SKM-1 treated with dmso at 0.1 percent for 144 hours (cell line): Measurements from ENCODE around the gene SPINK1.
"Not testable (repeated sequence)": the region's sequence is repeated elsewhere in the genome, so short reads cannot be mapped to it uniquely, and the experiment has no call there.

Experiments
- DNase-seq: peaks from one replicate; lab custom pipeline; 2025; ENCODE audit not compliant: unreplicated experiment; lab: John Stamatoyannopoulos, UW

SPINK1 gene

DNA sequence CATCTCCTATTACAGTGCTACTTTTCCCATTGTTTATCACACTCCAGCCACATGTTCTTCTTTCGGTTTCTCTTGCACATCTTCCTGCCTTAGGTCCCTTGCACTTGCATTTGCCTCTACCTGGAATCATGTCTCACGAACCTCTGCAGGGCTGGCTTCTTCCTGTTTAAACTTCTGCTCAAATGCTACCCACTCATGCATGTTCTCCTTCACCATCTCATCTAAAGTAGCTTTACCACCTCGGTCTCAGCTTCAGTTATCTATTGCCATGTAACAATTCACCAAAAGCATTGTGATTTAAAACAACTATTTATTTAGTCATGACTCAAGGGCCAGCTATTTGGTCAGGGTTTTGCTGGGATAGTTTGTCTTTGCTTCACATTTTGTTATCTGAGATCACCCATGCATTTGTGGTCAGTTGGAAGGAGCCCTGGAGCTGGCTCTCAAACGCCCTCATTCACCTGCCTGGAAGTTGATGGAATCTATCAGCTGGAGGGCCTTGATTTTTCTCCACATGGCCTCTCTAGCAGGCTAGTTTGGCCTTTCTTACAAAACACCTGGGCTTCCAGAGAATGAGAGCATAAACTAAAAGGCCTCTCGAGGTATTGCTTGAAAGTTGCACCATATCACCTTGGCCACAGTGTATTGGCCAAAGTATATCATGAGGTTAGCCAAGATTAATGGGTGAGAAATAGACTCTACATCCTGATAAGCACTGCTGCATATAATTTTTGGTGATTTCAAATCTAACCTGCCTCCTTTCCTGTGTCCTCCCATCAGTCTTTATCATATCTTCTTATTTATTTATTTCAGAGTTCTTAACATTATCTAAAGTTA, 21.4 kb downstream of the SPINK1 start:
- no peak for DNase-seq

DNA sequence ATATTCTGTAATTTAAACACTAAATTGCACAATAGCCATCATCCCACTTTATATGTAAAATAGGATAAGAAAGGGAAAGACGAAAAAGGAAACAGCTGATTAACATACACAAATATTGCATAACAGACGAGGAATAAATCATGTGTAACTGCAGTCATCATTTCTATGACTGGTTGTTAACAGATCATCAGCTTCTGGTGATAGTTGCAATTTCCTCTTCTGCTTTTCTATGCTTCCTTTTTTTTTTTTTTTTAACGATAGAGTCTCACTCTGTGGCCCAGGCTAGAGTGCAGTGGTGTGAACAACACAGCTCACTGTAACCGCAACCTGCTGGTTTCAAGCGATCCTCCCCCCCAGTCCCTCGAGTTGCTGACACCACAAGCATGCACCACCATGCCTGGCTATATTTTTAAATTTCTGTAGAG, 26.4 kb downstream of the SPINK1 start:
- peak; percentile 98 for DNase-seq

DNA sequence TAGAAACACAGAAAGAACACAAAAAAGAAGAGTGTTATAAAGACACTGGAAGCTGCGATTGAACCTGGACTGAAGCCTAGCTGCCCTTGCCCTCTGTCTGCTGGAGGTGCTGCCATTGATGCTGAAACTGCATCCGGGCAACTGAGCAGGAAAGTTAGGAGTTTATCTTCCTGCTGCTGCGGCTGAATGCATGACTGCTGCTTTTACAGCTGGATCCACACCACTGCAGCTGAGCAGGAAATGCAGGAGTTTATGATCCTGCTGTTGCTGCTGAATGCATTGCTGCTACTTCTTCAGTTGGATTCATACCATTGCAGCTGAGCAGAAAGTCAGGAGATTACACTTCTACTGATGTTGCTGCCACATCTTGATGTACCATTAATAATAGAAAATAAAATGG, 27.1 kb downstream of the SPINK1 start:
- no peak for DNase-seq

- DNase-seq, result no peak
Observed at GRCh38 chr5:147803926-147804325, 27.5 kb downstream of the SPINK1 start.

DNA sequence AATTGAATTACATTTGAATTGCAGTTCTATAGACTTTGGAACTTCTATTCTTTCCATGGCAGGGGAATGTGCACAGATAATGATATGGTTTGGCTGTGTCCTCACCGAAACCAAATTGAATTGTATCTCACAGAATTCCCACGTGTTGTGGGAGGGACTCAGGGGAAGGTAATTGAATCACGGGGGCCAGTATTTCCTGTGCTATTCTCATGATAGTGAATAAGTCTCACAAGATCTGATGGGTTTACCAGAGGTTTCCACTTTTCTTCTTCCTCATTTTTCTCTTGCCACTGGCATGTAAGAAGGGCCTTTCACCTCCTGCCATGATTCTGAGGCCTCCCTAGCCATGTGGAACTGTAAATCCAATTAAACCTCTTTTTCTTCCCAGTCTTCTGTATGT, 28.3 kb downstream of the SPINK1 start:
- not testable (repeated sequence) for DNase-seq

GRCh38 chr5:147801461-147801860, 30.0 kb downstream of the SPINK1 start:
- no peak for DNase-seq

- no peak for DNase-seq
Observed at GRCh38 chr5:147800491-147800890, 31.0 kb downstream of the SPINK1 start.

- no peak for DNase-seq
Observed at GRCh38 chr5:147796556-147797308, 34.7 kb downstream of the SPINK1 start.

GRCh38 chr5:147791181-147791580, 40.3 kb downstream of the SPINK1 start:
- no peak for DNase-seq

DNA sequence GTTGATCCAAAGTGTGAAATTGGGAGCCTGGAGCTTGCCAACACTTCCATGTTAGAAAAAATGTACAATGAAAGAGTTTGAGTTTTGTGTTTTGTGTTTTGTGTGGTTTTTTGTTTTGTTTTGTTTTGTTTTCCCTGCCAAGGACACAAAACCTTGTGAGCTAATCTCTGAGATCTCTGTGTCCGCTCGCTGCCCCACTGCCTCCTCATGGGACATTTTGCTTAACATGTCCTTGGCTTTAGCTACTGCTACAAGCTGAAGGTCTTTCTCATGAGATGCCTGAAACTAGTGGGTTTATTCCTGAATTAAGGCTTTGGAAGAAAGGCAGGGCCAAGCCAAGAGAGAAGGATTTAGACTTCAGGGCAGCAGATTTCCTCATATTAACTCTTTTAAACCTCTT, 41.7 kb downstream of the SPINK1 start:
- no peak for DNase-seq

- DNase-seq, result no peak
Observed at GRCh38 chr5:147788023-147788422, 43.4 kb downstream of the SPINK1 start.

DNA sequence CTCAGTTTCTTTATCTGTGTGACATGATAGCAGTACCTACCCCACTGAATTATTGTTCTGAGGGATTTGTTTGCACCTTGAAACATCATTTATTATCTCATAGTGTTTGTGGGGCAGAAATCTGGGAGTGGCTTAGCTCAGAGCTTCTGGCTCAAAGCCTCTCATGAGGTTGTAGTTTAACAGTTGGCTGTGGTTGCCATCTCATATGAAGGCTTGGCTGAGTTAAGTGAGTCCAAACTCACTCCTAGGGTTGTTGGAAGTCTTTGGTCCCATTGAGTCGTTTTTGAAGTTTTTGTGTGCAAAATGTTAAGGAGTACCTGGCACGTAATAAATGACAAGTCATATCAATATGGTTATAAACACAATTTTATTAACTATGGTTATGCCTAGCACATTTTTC, 45.3 kb downstream of the SPINK1 start:
- DNase-seq, result no peak

GRCh38 chr5:147784146-147784987, 47.1 kb downstream of the SPINK1 start:
- no peak for DNase-seq

- no peak for DNase-seq
Observed at GRCh38 chr5:147782110-147783028, 49.1 kb downstream of the SPINK1 start, which contains the start of gene JAKMIP2. Gene JAKMIP2, minus strand, starts transcription at chr5:147782728. Its CDS starts 110,922 bp downstream, at chr5:147671806.

DNA sequence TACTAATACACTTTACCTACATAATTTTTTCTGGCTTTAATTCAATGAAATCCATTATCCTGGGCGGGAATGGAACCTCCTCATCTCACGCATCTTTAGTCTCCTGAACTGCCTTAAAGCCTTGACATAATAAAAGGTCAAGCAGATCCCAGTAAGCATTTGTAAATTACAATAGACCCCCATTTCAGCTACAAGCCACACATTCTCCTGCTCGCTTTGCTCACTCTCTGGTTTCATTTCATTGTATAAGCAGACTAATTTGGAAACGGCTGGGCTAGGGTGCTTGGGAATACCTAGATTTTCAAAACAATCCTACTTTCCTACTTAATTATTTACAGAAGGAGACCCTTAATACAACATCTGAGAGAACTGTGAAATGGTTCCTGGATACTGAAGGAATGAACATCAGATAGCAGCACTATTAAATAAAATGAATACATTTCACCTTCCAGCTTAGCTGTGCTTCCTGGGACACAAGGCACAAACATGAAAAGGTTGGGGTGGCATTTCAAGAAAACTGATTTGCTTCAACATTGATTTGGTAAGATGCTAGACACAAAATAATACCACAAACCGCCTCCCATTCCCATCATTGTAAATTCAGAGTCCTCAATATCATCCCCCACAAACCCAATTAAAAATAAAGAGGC, 50.4 kb downstream of the SPINK1 start:
- DNase-seq, result no peak

DNA sequence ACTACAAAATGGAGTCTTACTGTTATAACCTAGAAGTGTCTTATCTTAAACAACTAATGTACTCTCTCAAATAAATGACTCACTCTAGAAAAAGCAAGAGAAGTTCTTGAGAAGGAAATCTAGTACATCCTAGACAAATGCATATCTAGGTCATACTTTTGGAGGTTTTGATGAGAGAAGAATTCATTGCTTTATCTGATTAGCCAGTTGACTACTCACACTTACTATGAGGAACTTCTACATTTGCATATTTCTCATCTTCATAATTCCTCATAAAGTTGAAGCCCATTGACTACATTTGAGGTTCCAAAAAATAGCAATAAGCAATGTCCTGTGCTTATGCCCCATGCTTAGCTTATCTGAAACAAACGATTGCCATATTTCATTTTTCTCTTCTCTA, 51.8 kb downstream of the SPINK1 start:
- no peak for DNase-seq

DNA sequence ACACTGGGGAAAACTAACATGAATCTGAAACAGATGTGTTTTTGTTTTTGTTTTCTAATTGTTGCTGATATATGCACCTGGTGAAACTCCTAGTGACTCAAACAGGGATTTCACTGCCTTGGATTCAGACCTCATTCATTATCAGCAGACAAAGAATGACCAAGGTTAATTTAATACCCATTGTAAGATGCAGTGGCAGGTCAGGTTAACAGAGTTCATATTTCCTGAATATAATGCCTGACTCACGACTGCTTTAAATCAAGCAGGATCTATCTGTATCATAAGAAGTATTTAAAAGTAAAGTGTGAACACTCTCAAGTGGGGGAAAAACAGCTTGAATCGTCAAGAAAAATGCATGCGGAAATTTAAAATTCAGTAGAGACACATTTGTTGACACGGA, 54.5 kb downstream of the SPINK1 start:
- DNase-seq, result no peak
